ENCODE data around the gene RSPH1.

GRCh38 chr21:42542596-42542995 is 46.6 kb upstream of the RSPH1 start:
- TF ChIP-seq, protein P1, sequence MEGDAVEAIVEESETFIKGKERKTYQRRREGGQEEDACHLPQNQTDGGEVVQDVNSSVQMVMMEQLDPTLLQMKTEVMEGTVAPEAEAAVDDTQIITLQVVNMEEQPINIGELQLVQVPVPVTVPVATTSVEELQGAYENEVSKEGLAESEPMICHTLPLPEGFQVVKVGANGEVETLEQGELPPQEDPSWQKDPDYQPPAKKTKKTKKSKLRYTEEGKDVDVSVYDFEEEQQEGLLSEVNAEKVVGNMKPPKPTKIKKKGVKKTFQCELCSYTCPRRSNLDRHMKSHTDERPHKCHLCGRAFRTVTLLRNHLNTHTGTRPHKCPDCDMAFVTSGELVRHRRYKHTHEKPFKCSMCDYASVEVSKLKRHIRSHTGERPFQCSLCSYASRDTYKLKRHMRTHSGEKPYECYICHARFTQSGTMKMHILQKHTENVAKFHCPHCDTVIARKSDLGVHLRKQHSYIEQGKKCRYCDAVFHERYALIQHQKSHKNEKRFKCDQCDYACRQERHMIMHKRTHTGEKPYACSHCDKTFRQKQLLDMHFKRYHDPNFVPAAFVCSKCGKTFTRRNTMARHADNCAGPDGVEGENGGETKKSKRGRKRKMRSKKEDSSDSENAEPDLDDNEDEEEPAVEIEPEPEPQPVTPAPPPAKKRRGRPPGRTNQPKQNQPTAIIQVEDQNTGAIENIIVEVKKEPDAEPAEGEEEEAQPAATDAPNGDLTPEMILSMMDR (IDR thresholded peaks at IDR 0.05), result no peak
- TF ChIP-seq POLR2A (IDR thresholded peaks at IDR 0.05), result no peak
